Mucosa of descending colon (tissue), 3 donors: Measurements from ENCODE around the gene KAT5. TPM values are rescaled to one million over a fixed set of nuclear protein-coding genes. Genes with fewer than 3 reads are reported as not detected.
"Not testable (repeated sequence)": the region's sequence is repeated elsewhere in the genome, so short reads cannot be mapped to it uniquely, and the experiment has no call there.

Experiments
- ATAC-seq: fragments of 200-7000 bp; cut with Tn5 transposase; one replicate; pipeline ENCODE4 v1.9.1; 2020; ENCODE audit warnings: mild to moderate bottlenecking, moderate library complexity
- DNase-seq, 3 donors: peaks; one replicate each; pipeline ENCODE4 v3.0.0-alpha.2; 2020
- H3K36me3 ChIP-seq: fragments of 200-600 bp; one replicate; pipeline ENCODE4 v1.8.0; 2021; ENCODE audit warnings: low read depth, mild to moderate bottlenecking
- H3K4me1 ChIP-seq: fragments of 200-600 bp; one replicate; pipeline ENCODE4 v1.8.0; 2021; ENCODE audit warnings: low read depth, mild to moderate bottlenecking
- H3K4me3 ChIP-seq: fragments of 200-600 bp; one replicate; pipeline ENCODE4 v1.8.0; 2021; ENCODE audit warnings: mild to moderate bottlenecking
- H3K9me3 ChIP-seq: fragments of 200-600 bp; one replicate; pipeline ENCODE4 v1.8.0; 2021; ENCODE audit warnings: mild to moderate bottlenecking
- CTCF ChIP-seq: fragments of 200-600 bp; IDR thresholded peaks from one replicate; pipeline ENCODE4 v1.8.0; 2022; ENCODE audit warnings: antibody characterized with exemption, mild to moderate bottlenecking
- intact Hi-C, 2 donors: fragments of 100-400 bp; cut with DNase I in 1 of 2; cut with micrococcal nuclease in 1 of 2; formaldehyde crosslinking; loops; one replicate each; pipeline versions ENCODE4 v1.11.0 to v1.11.1; 2022; cut with DNase I, micrococcal nuclease
- total RNA-seq, 3 donors: library from RNA; stranded (reverse); fragmentation: NEBNext Ultra II Directional in 2 of 3; extraction: Animal tissue kit (Norgen Biotek cat#: 25700) in 2 of 3; gene quantifications; one replicate each; pipeline versions ENCODE4 v1.2.1 to v1.2.4, GENCODE V29; 2021 to 2023
- donor health status: DM: no; HTN: no; CAD: no; lungs with moderate emphysema.
- donor health status: DM: no; HTN: no; CAD: no.
- donor health status: DM: no; HTN: yes; CAD: no.

The KAT5 gene
- total RNA-seq, 3 donors from 2014 or later: 70.9 to 92.0 (median 90.5) TPM

GRCh38 chr11:65767406-65767805 lies 55.4 kb downstream of the KAT5 start:
- intact Hi-C loops: no loop called here
- no peak overlapping the region for H3K4me3 ChIP-seq
- DNase-seq (no peak), ATAC-seq (no peak)
- no peak for TF ChIP-seq CTCF
- H3K36me3 ChIP-seq: no peaks in the 10 kb centered on the region
- peaks cover 12% of the 10 kb centered on the region for H3K4me1 ChIP-seq
- H3K9me3 ChIP-seq: no peaks in the 10 kb centered on the region

- ATAC-seq, H3K9me3 ChIP-seq, DNase-seq, H3K4me3 ChIP-seq, intact Hi-C loops, H3K36me3 ChIP-seq: not testable (repeated sequence)
- peaks cover 12% of the 10 kb centered on the region for H3K4me1 ChIP-seq
Observed at GRCh38 chr11:65767806-65768205, 55.8 kb downstream of the KAT5 start.

Other genes starting within 250 kb of the KAT5 start
- gene MALAT1, start 213.2 kb upstream of the KAT5 start, total RNA-seq: over 10,000 TPM; 10,779 to 14,350 (median 11,224) TPM
- 10 to 100 TPM; 60.1 to 77.4 (median 60.3) TPM for gene SCYL1, start 187.2 kb upstream of the KAT5 start, total RNA-seq
- gene LTBP3, start 153.9 kb upstream of the KAT5 start, total RNA-seq: 100 to 1,000 TPM in 1 of 3 donors, 10 to 100 TPM in 2; 22.6 to 133 (median 36.7) TPM
- gene ZNRD2, start 141.8 kb upstream of the KAT5 start, total RNA-seq: 10 to 100 TPM; 20.9 to 24.6 (median 21.0) TPM
- 10 to 100 TPM; 26.4 to 61.2 (median 28.5) TPM for gene FAM89B, start 139.7 kb upstream of the KAT5 start, total RNA-seq
- gene EHBP1L1, start 136.2 kb upstream of the KAT5 start, total RNA-seq: 100 to 1,000 TPM in 1 of 3 donors, 10 to 100 TPM in 2; 65.8 to 208 (median 65.9) TPM
- gene KCNK7, start 116.5 kb upstream of the KAT5 start, total RNA-seq: 1 to 10 TPM in 2 of 3 donors, under 1 TPM in 1; 0.49 to 1.7 (median 1.5) TPM
- 100 to 1,000 TPM in 1 of 3 donors, 10 to 100 TPM in 2; 81.6 to 109 (median 95.7) TPM for gene MAP3K11, start 98.0 kb upstream of the KAT5 start, total RNA-seq
- gene PCNX3, start 96.5 kb upstream of the KAT5 start, total RNA-seq: 10 to 100 TPM; 42.5 to 53.4 (median 47.5) TPM
- gene SIPA1, start 74.2 kb upstream of the KAT5 start, total RNA-seq: 10 to 100 TPM; 23.2 to 52.5 (median 28.1) TPM
- gene RELA, start 49.3 kb upstream of the KAT5 start, total RNA-seq: 10 to 100 TPM; 69.1 to 89.6 (median 71.0) TPM
- gene RNASEH2C, start 8.5 kb downstream of the KAT5 start, total RNA-seq: 10 to 100 TPM; 25.9 to 61.9 (median 28.8) TPM
- 10 to 100 TPM; 21.2 to 21.8 (median 21.3) TPM for gene AP5B1, start 68.7 kb downstream of the KAT5 start, total RNA-seq
- 10 to 100 TPM; 16.5 to 48.6 (median 34.3) TPM for gene OVOL1, start 74.8 kb downstream of the KAT5 start, total RNA-seq
- gene SNX32, start 121.7 kb downstream of the KAT5 start, total RNA-seq: 1 to 10 TPM; 1.1 to 9.4 (median 1.4) TPM
- gene CFL1, start 145.9 kb downstream of the KAT5 start, total RNA-seq: 1,000 to 10,000 TPM; 1,004 to 2,046 (median 1,725) TPM
- gene MUS81, start 148.2 kb downstream of the KAT5 start, total RNA-seq: 10 to 100 TPM; 48.0 to 81.8 (median 58.7) TPM
- 10 to 100 TPM; 11.7 to 67.0 (median 15.3) TPM for gene EFEMP2, start 160.5 kb downstream of the KAT5 start, total RNA-seq
- 1 to 10 TPM; 1.2 to 3.2 (median 2.8) TPM for gene CTSW, start 167.6 kb downstream of the KAT5 start, total RNA-seq
- 10 to 100 TPM; 35.8 to 52.8 (median 47.0) TPM for gene FIBP, start 176.2 kb downstream of the KAT5 start, total RNA-seq
- gene CCDC85B, start 178.4 kb downstream of the KAT5 start, total RNA-seq: 10 to 100 TPM in 1 of 3 donors, 1 to 10 TPM in 2; 4.5 to 22.3 (median 9.2) TPM
- gene FOSL1, start 188.1 kb downstream of the KAT5 start, total RNA-seq: 1 to 10 TPM; 1.2 to 1.6 (median 1.2) TPM
- gene C11orf68, start 206.8 kb downstream of the KAT5 start, total RNA-seq: 10 to 100 TPM; 24.9 to 42.2 (median 28.8) TPM
- 10 to 100 TPM; 39.9 to 74.8 (median 61.6) TPM for gene DRAP1, start 207.2 kb downstream of the KAT5 start, total RNA-seq
- under 1 TPM in 1 of 3 donors, not detected in 2; 0.19 TPM for gene TSGA10IP, start 233.2 kb downstream of the KAT5 start, total RNA-seq
- gene SART1, start 249.5 kb downstream of the KAT5 start, total RNA-seq: 10 to 100 TPM; 40.1 to 60.2 (median 41.8) TPM